IgD-negative memory B cell (primary cell): ENCODE measurements around the gene MACROD2. TPM values are rescaled to one million over a fixed set of nuclear protein-coding genes. Genes with fewer than 3 reads are reported as not detected.

Experiments used
- H3K27ac Mint-ChIP-seq, 3 donors: one replicate each; pipeline ENCODE4 v1.8.0; 2020 to 2022; ENCODE audit warnings: mild to moderate bottlenecking in 3 of 3, mixed read lengths in 3 of 3, moderate library complexity in 1 of 3
- H3K27me3 Mint-ChIP-seq: one replicate; pipeline ENCODE4 v1.8.0; 2021; ENCODE audit warnings: mixed read lengths
- H3K36me3 Mint-ChIP-seq: one replicate; pipeline ENCODE4 v1.8.0; 2020; ENCODE audit warnings: mild to moderate bottlenecking, mixed read lengths
- H3K4me1 Mint-ChIP-seq, 3 donors: one replicate each; pipeline ENCODE4 v1.8.0; 2020 to 2022; ENCODE audit warnings: mixed read lengths in 3 of 3, mild to moderate bottlenecking in 1 of 3
- H3K4me3 Mint-ChIP-seq, 4 donors: one replicate each; pipeline ENCODE4 v1.8.0; 2020 to 2022; ENCODE audit warnings: mild to moderate bottlenecking in 4 of 4, mixed read lengths in 4 of 4, moderate library complexity in 3 of 4
- H3K9me3 Mint-ChIP-seq, 3 donors: one replicate each; pipeline ENCODE4 v1.8.0; 2020 to 2021; ENCODE audit warnings: mixed read lengths in 3 of 3, mild to moderate bottlenecking in 1 of 3
- polyA plus RNA-seq: library from polyadenylated mRNA; unstranded; fragments of 300-500 nt; fragmentation: Illumina TruSeq; gene quantifications from one replicate; pipeline ENCODE4 v1.2.3, GENCODE V29; 2021

The MACROD2 gene
- polyA plus RNA-seq, 1 donor from 2014 or later = 1.3 TPM

GRCh38 chr20:14113416-14113815 is 118.1 kb downstream of the MACROD2 start:
- Mint-ChIP-seq H3K4me3 (no peak overlapping the region), H3K27ac (no peak overlapping the region), H3K27me3 (no peaks in the 10 kb centered on the region), H3K9me3 (peaks cover 7 to 23% (median 7%) of the 10 kb centered on the region in 3 donors), H3K36me3 (no peaks in the 10 kb centered on the region), H3K4me1 (no peaks in the 10 kb centered on the region)

- Mint-ChIP-seq H3K4me3 (no peak overlapping the region), H3K9me3 (peaks cover 5 to 23% (median 7%) of the 10 kb centered on the region in 3 donors), H3K4me1 (no peaks in the 10 kb centered on the region), H3K27me3 (no peaks in the 10 kb centered on the region), H3K27ac (no peak overlapping the region), H3K36me3 (no peaks in the 10 kb centered on the region)
Observed at GRCh38 chr20:14114065-14114704, 118.9 kb downstream of the MACROD2 start.

- H3K27ac Mint-ChIP-seq = no peak overlapping the region
- H3K27me3 Mint-ChIP-seq = no peaks in the 10 kb centered on the region
- no peak overlapping the region for H3K4me3 Mint-ChIP-seq
- H3K4me1 Mint-ChIP-seq = no peaks in the 10 kb centered on the region
- H3K9me3 Mint-ChIP-seq = peaks cover 4 to 10% (median 6%) of the 10 kb centered on the region in 3 donors
- H3K36me3 Mint-ChIP-seq = no peaks in the 10 kb centered on the region
Observed at GRCh38 chr20:14116037-14116436, 120.7 kb downstream of the MACROD2 start.

- H3K27me3 Mint-ChIP-seq = no peaks in the 10 kb centered on the region
- no peaks in the 10 kb centered on the region for H3K36me3 Mint-ChIP-seq
- H3K27ac Mint-ChIP-seq = no peak overlapping the region
- H3K4me1 Mint-ChIP-seq = no peaks in the 10 kb centered on the region
- no peak overlapping the region for H3K4me3 Mint-ChIP-seq
- H3K9me3 Mint-ChIP-seq = peaks cover 0 to 4% (median 4%) of the 10 kb centered on the region in 3 donors
Observed at GRCh38 chr20:14117768-14118167, 122.5 kb downstream of the MACROD2 start.

GRCh38 chr20:14126856-14127255 is 131.5 kb downstream of the MACROD2 start:
- Mint-ChIP-seq H3K9me3 (peaks cover 0 to 5% (median 2%) of the 10 kb centered on the region in 3 donors), H3K27ac (no peak overlapping the region), H3K36me3 (no peaks in the 10 kb centered on the region), H3K4me1 (no peaks in the 10 kb centered on the region), H3K27me3 (peaks cover 1% of the 10 kb centered on the region), H3K4me3 (no peak overlapping the region)

- H3K27ac Mint-ChIP-seq = no peak overlapping the region
- peaks cover 0 to 5% (median 2%) of the 10 kb centered on the region in 3 donors for H3K9me3 Mint-ChIP-seq
- H3K4me1 Mint-ChIP-seq = no peaks in the 10 kb centered on the region
- no peaks in the 10 kb centered on the region for H3K36me3 Mint-ChIP-seq
- peaks cover 1% of the 10 kb centered on the region for H3K27me3 Mint-ChIP-seq
- no peak overlapping the region for H3K4me3 Mint-ChIP-seq
Observed at GRCh38 chr20:14127514-14128223, 132.4 kb downstream of the MACROD2 start.

GRCh38 chr20:14134004-14134403 is 138.7 kb downstream of the MACROD2 start:
- Mint-ChIP-seq H3K4me3 (no peak overlapping the region), H3K27me3 (no peaks in the 10 kb centered on the region), H3K4me1 (no peaks in the 10 kb centered on the region), H3K9me3 (peaks cover 2% of the 10 kb centered on the region in 3 donors), H3K36me3 (no peaks in the 10 kb centered on the region), H3K27ac (no peak overlapping the region)

GRCh38 chr20:14142171-14142570 is 146.9 kb downstream of the MACROD2 start:
- Mint-ChIP-seq H3K4me1 (no peaks in the 10 kb centered on the region), H3K9me3 (no peaks in the 10 kb centered on the region), H3K27ac (no peak overlapping the region), H3K27me3 (no peaks in the 10 kb centered on the region), H3K36me3 (no peaks in the 10 kb centered on the region), H3K4me3 (no peak overlapping the region)

GRCh38 chr20:14142964-14143627 is 147.8 kb downstream of the MACROD2 start:
- H3K9me3 Mint-ChIP-seq = no peaks in the 10 kb centered on the region
- no peak overlapping the region for H3K4me3 Mint-ChIP-seq
- no peaks in the 10 kb centered on the region for H3K4me1 Mint-ChIP-seq
- no peak overlapping the region for H3K27ac Mint-ChIP-seq
- H3K27me3 Mint-ChIP-seq = no peaks in the 10 kb centered on the region
- H3K36me3 Mint-ChIP-seq = no peaks in the 10 kb centered on the region

GRCh38 chr20:14148042-14148441 is 152.7 kb downstream of the MACROD2 start:
- Mint-ChIP-seq H3K27me3 (no peaks in the 10 kb centered on the region), H3K36me3 (no peaks in the 10 kb centered on the region), H3K4me1 (no peaks in the 10 kb centered on the region), H3K27ac (no peak overlapping the region), H3K4me3 (no peak overlapping the region), H3K9me3 (peaks cover 0 to 2% (median 0%) of the 10 kb centered on the region in 3 donors)

- no peak overlapping the region for H3K4me3 Mint-ChIP-seq
- H3K27me3 Mint-ChIP-seq = no peaks in the 10 kb centered on the region
- H3K9me3 Mint-ChIP-seq = peaks cover 0 to 4% (median 2%) of the 10 kb centered on the region in 3 donors
- H3K4me1 Mint-ChIP-seq = no peaks in the 10 kb centered on the region
- H3K27ac Mint-ChIP-seq = no peak overlapping the region
- H3K36me3 Mint-ChIP-seq = no peaks in the 10 kb centered on the region
Observed at GRCh38 chr20:14155361-14155760, 160.0 kb downstream of the MACROD2 start.

GRCh38 chr20:14178528-14178927 is 183.2 kb downstream of the MACROD2 start:
- Mint-ChIP-seq H3K4me1 (no peaks in the 10 kb centered on the region), H3K4me3 (no peak overlapping the region), H3K27me3 (no peaks in the 10 kb centered on the region), H3K9me3 (peaks cover 4 to 10% (median 6%) of the 10 kb centered on the region in 3 donors), H3K36me3 (no peaks in the 10 kb centered on the region), H3K27ac (no peak overlapping the region)

GRCh38 chr20:14178952-14179351 is 183.6 kb downstream of the MACROD2 start:
- no peaks in the 10 kb centered on the region for H3K27me3 Mint-ChIP-seq
- no peaks in the 10 kb centered on the region for H3K4me1 Mint-ChIP-seq
- H3K9me3 Mint-ChIP-seq = peaks cover 4 to 9% (median 7%) of the 10 kb centered on the region in 3 donors
- no peak overlapping the region for H3K27ac Mint-ChIP-seq
- no peak overlapping the region for H3K4me3 Mint-ChIP-seq
- no peaks in the 10 kb centered on the region for H3K36me3 Mint-ChIP-seq

GRCh38 chr20:14189794-14190402 is 194.6 kb downstream of the MACROD2 start:
- Mint-ChIP-seq H3K27ac (no peak overlapping the region), H3K27me3 (no peaks in the 10 kb centered on the region), H3K4me3 (no peak overlapping the region), H3K9me3 (peaks cover under 1 to 2% (median 1%) of the 10 kb centered on the region in 3 donors), H3K4me1 (no peaks in the 10 kb centered on the region), H3K36me3 (no peaks in the 10 kb centered on the region)

- no peak overlapping the region for H3K27ac Mint-ChIP-seq
- H3K27me3 Mint-ChIP-seq = no peaks in the 10 kb centered on the region
- no peaks in the 10 kb centered on the region for H3K4me1 Mint-ChIP-seq
- H3K9me3 Mint-ChIP-seq = peaks cover 0 to 2% (median 1%) of the 10 kb centered on the region in 3 donors
- H3K36me3 Mint-ChIP-seq = no peaks in the 10 kb centered on the region
- H3K4me3 Mint-ChIP-seq = no peak overlapping the region
Observed at GRCh38 chr20:14191559-14191958, 196.2 kb downstream of the MACROD2 start.
